ENCODE results near the gene ERBB3.

The ERBB3 gene

GRCh38 chr12:56078931-56079722 lies 838 bp upstream of the ERBB3 start:
- in situ Hi-C loops (cut with MboI; ENCODE audit: low sequenced_read_pairs) = no loop called here

GRCh38 chr12:56080556-56081138 lies 682 bp downstream of the ERBB3 start:
- in situ Hi-C loops (cut with MboI; ENCODE audit: low sequenced_read_pairs) = no loop called here

- in situ Hi-C loops (cut with MboI; ENCODE audit: low sequenced_read_pairs) = no loop called here
These were observed 1.7 kb downstream of the ERBB3 start for GRCh38 chr12:56081393-56082347.

- in situ Hi-C loops (cut with MboI; ENCODE audit: low sequenced_read_pairs) = no loop called here
These were observed 2.4 kb downstream of the ERBB3 start for GRCh38 chr12:56082382-56082781.

- in situ Hi-C loops (cut with MboI; ENCODE audit: low sequenced_read_pairs) = no loop called here
These were observed 3.0 kb downstream of the ERBB3 start for GRCh38 chr12:56082967-56083366.

- in situ Hi-C loops (cut with MboI; ENCODE audit: low sequenced_read_pairs) = no loop called here
These were observed 5.1 kb downstream of the ERBB3 start for GRCh38 chr12:56084958-56085543.

GRCh38 chr12:56086096-56086495 lies 6.1 kb downstream of the ERBB3 start:
- in situ Hi-C loops (cut with MboI; ENCODE audit: low sequenced_read_pairs) = no loop called here

GRCh38 chr12:56086608-56087007 lies 6.6 kb downstream of the ERBB3 start:
- in situ Hi-C loops (cut with MboI; ENCODE audit: low sequenced_read_pairs) = no loop called here

- in situ Hi-C loops (cut with MboI; ENCODE audit: low sequenced_read_pairs) = no loop called here
These were observed 7.3 kb downstream of the ERBB3 start for GRCh38 chr12:56087220-56087619.

- in situ Hi-C loops (cut with MboI; ENCODE audit: low sequenced_read_pairs) = no loop called here
These were observed 17.8 kb downstream of the ERBB3 start for GRCh38 chr12:56097738-56098137.

- in situ Hi-C loops (cut with MboI; ENCODE audit: low sequenced_read_pairs) = no loop called here
These were observed 18.6 kb downstream of the ERBB3 start for GRCh38 chr12:56098592-56098991.

- in situ Hi-C loops (cut with MboI; ENCODE audit: low sequenced_read_pairs) = no loop called here
These were observed 19.8 kb downstream of the ERBB3 start for GRCh38 chr12:56099787-56100186.

- in situ Hi-C loops (cut with MboI; ENCODE audit: low sequenced_read_pairs) = no loop called here
These were observed 21.1 kb downstream of the ERBB3 start for GRCh38 chr12:56101045-56101444.

- in situ Hi-C loops (cut with MboI; ENCODE audit: low sequenced_read_pairs) = no loop called here
These were observed 22.7 kb downstream of the ERBB3 start for GRCh38 chr12:56102683-56103065.

- in situ Hi-C loops (cut with MboI; ENCODE audit: low sequenced_read_pairs) = no loop called here
These were observed 23.2 kb downstream of the ERBB3 start for GRCh38 chr12:56103066-56103711.

- in situ Hi-C loops (cut with MboI; ENCODE audit: low sequenced_read_pairs) = no loop called here
These were observed 23.8 kb downstream of the ERBB3 start for GRCh38 chr12:56103823-56104108.

GRCh38 chr12:56104109-56104814 lies 24.3 kb downstream of the ERBB3 start, which contains the start of gene PA2G4:
TSS of gene PA2G4 (plus strand) at chr12:56104559. CDS start at chr12:56104738, 179 bp downstream.
- in situ Hi-C loops (cut with MboI; ENCODE audit: low sequenced_read_pairs) = no loop called here

GRCh38 chr12:56104815-56105608 lies 25.0 kb downstream of the ERBB3 start:
- in situ Hi-C loops (cut with MboI; ENCODE audit: low sequenced_read_pairs) = no loop called here

GRCh38 chr12:56105609-56105902 lies 25.6 kb downstream of the ERBB3 start:
- in situ Hi-C loops (cut with MboI; ENCODE audit: low sequenced_read_pairs) = no loop called here

GRCh38 chr12:56107242-56107641 lies 27.3 kb downstream of the ERBB3 start:
- in situ Hi-C loops (cut with MboI; ENCODE audit: low sequenced_read_pairs) = no loop called here
